Measurements from ENCODE around the gene P2RY8.
"Not testable (repeated sequence)": the region's sequence is repeated elsewhere in the genome, so short reads cannot be mapped to it uniquely, and the experiment has no call there.

The P2RY8 gene

GRCh38 chrX:1524874-1525582, 12.0 kb downstream of the P2RY8 start:
- H3K4me3 ChIP-seq (ENCODE audit: low read length) = no peak overlapping the region
- no peak for DNase-seq (ENCODE audit: low read depth, low spot score)

GRCh38 chrX:1522905-1523304, 14.1 kb downstream of the P2RY8 start:
- DNase-seq (ENCODE audit: low read depth, low spot score); H3K4me3 ChIP-seq (ENCODE audit: low read length): not testable (repeated sequence)

- no peak overlapping the region for H3K4me3 ChIP-seq (ENCODE audit: low read length)
- no peak for DNase-seq (ENCODE audit: low read depth, low spot score)
Observed at GRCh38 chrX:1521459-1521956, 15.5 kb downstream of the P2RY8 start.

GRCh38 chrX:1520350-1520749, 16.6 kb downstream of the P2RY8 start:
- no peak overlapping the region for H3K4me3 ChIP-seq (ENCODE audit: low read length)
- DNase-seq (ENCODE audit: low read depth, low spot score) = no peak

GRCh38 chrX:1519022-1519497, 17.9 kb downstream of the P2RY8 start:
- DNase-seq (ENCODE audit: low read depth, low spot score) = no peak
- H3K4me3 ChIP-seq (ENCODE audit: low read length) = no peak overlapping the region

GRCh38 chrX:1518512-1518911, 18.5 kb downstream of the P2RY8 start:
- DNase-seq (ENCODE audit: low read depth, low spot score) = no peak
- H3K4me3 ChIP-seq (ENCODE audit: low read length) = no peak overlapping the region

GRCh38 chrX:1516596-1517104, 20.3 kb downstream of the P2RY8 start:
- DNase-seq (ENCODE audit: low read depth, low spot score) = no peak
- H3K4me3 ChIP-seq (ENCODE audit: low read length) = no peak overlapping the region

GRCh38 chrX:1511829-1512228, 25.2 kb downstream of the P2RY8 start:
- DNase-seq (ENCODE audit: low read depth, low spot score) = no peak
- H3K4me3 ChIP-seq (ENCODE audit: low read length) = no peak overlapping the region

- no peak overlapping the region for H3K4me3 ChIP-seq (ENCODE audit: low read length)
- no peak for DNase-seq (ENCODE audit: low read depth, low spot score)
Observed at GRCh38 chrX:1511150-1511549, 25.8 kb downstream of the P2RY8 start.

GRCh38 chrX:1507511-1508463, 29.2 kb downstream of the P2RY8 start:
- no peak for DNase-seq (ENCODE audit: low read depth, low spot score)
- H3K4me3 ChIP-seq (ENCODE audit: low read length) = no peak overlapping the region

- no peak for DNase-seq (ENCODE audit: low read depth, low spot score)
- no peak overlapping the region for H3K4me3 ChIP-seq (ENCODE audit: low read length)
Observed at GRCh38 chrX:1506916-1507315, 30.1 kb downstream of the P2RY8 start.

- DNase-seq (ENCODE audit: low read depth, low spot score) = no peak
- no peak overlapping the region for H3K4me3 ChIP-seq (ENCODE audit: low read length)
Observed at GRCh38 chrX:1502853-1503252, 34.1 kb downstream of the P2RY8 start.

GRCh38 chrX:1502241-1502640, 34.7 kb downstream of the P2RY8 start:
- H3K4me3 ChIP-seq (ENCODE audit: low read length) = no peak overlapping the region
- DNase-seq (ENCODE audit: low read depth, low spot score) = no peak

- no peak overlapping the region for H3K4me3 ChIP-seq (ENCODE audit: low read length)
- DNase-seq (ENCODE audit: low read depth, low spot score) = peak; percentile 60
Observed at GRCh38 chrX:1500701-1501624, 36.0 kb downstream of the P2RY8 start.

- H3K4me3 ChIP-seq (ENCODE audit: low read length) = no peak overlapping the region
- no peak for DNase-seq (ENCODE audit: low read depth, low spot score)
Observed at GRCh38 chrX:1496076-1496475, 40.9 kb downstream of the P2RY8 start.

GRCh38 chrX:1493877-1494510, 43.0 kb downstream of the P2RY8 start:
- DNase-seq (ENCODE audit: low read depth, low spot score) = no peak

GRCh38 chrX:1493412-1493811, 43.6 kb downstream of the P2RY8 start:
- no peak for DNase-seq (ENCODE audit: low read depth, low spot score)
- no peak overlapping the region for H3K4me3 ChIP-seq (ENCODE audit: low read length)

More at GRCh38 chrX:1493877-1494510, 43.0 kb downstream of the P2RY8 start:
- no peak overlapping the region for H3K4me3 ChIP-seq (ENCODE audit: low read length)

GRCh38 chrX:1492421-1493012, 44.5 kb downstream of the P2RY8 start:
- no peak for DNase-seq (ENCODE audit: low read depth, low spot score)
- no peak overlapping the region for H3K4me3 ChIP-seq (ENCODE audit: low read length)

Measured in Jurkat, Clone E6-1 (cell line).